MM.1S (cell line): ENCODE results near the gene HELZ2.

Experiments
- CTCF ChIP-seq: fragments of 300-600 bp; sonication (generic); IDR thresholded peaks from 2 replicates; pipeline ENCODE4 v1.5.1; 2016; ENCODE audit warnings: antibody characterized with exemption, low read length, mixed read lengths
- EZH2 ChIP-seq: fragments of 300-600 bp; sonication (generic); optimal IDR thresholded peaks from 2 replicates; pipeline ENCODE3; 2017; ENCODE audit warnings: low read depth, mild to moderate bottlenecking, antibody characterized with exemption, low read length, mixed read lengths

DNA sequence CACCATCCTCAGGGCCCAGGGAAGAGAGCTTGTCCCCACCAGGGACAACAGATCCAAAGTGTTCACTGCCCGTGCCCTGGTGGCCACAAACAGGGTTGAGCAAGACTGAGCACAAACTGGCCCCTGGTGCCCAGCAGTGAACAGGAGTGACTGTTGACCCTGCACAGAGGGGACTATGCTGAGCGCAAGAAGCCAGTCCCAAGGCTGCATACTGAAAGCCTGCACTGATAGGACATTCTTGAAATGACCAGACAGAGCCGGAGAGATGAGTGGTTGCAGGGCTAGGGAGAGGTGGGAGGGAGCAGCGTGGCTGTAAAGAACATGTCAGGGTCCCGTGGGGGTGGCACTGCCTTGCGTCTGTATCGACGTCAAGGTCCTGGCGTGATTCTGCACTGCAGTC lies 23.0 kb downstream of the HELZ2 start:
- TF ChIP-seq CTCF = no peak
- no peak for TF ChIP-seq EZH2
